Endothelial cell (in vitro differentiated cells): ENCODE measurements around the gene IREB2. TPM values are rescaled to one million over a fixed set of nuclear protein-coding genes. Genes with fewer than 3 reads are reported as not detected.

Source experiments
- DNase-seq: peaks from one replicate; pipeline ENCODE4 v3.0.0; 2021; ENCODE audit warnings: low spot score
- H3K27ac Mint-ChIP-seq: one replicate; pipeline ENCODE4 v1.8.0; 2021; ENCODE audit warnings: mixed read lengths, inconsistent platforms; ENCODE audit not compliant: unreplicated experiment
- H3K27me3 Mint-ChIP-seq: one replicate; pipeline ENCODE4 v1.8.0; 2021; ENCODE audit warnings: mild to moderate bottlenecking, moderate library complexity, mixed read lengths, inconsistent platforms; ENCODE audit not compliant: unreplicated experiment
- H3K36me3 Mint-ChIP-seq: one replicate; pipeline ENCODE4 v1.8.0; 2021; ENCODE audit warnings: mild to moderate bottlenecking, low read depth, mixed read lengths, inconsistent platforms; ENCODE audit not compliant: unreplicated experiment
- H3K4me1 Mint-ChIP-seq: one replicate; pipeline ENCODE4 v1.8.0; 2021; ENCODE audit warnings: mild to moderate bottlenecking, mixed read lengths, inconsistent platforms; ENCODE audit not compliant: unreplicated experiment
- H3K4me3 Mint-ChIP-seq: one replicate; pipeline ENCODE4 v1.8.0; 2021; ENCODE audit warnings: mild to moderate bottlenecking, mixed read lengths, inconsistent platforms; ENCODE audit not compliant: unreplicated experiment
- H3K9me3 Mint-ChIP-seq: one replicate; pipeline ENCODE4 v1.8.0; 2021; ENCODE audit warnings: mixed read lengths, inconsistent platforms; ENCODE audit not compliant: unreplicated experiment
- CTCF ChIP-seq: fragments of 200-600 bp; sonication (generic); IDR thresholded peaks from one replicate; pipeline ENCODE4 v1.5.0; 2021; ENCODE audit warnings: antibody characterized with exemption; ENCODE audit not compliant: unreplicated experiment
- total RNA-seq: library from RNA; stranded (reverse); fragmentation: NEBNext Ultra II Directional; extraction: Animal tissue kit (Norgen Biotek cat#: 25700); gene quantifications from one replicate; pipeline ENCODE4 v1.2.1, GENCODE V29; 2021; ENCODE audit not compliant: unreplicated experiment

Gene IREB2
- total RNA-seq, 1 donor from 2014 or later = 71.3 TPM

- TF ChIP-seq CTCF = no peak
- DNase-seq = no peak
- H3K4me3 Mint-ChIP-seq = no peak overlapping the region
- H3K9me3 Mint-ChIP-seq = no peaks in the 10 kb centered on the region
- H3K27me3 Mint-ChIP-seq = peaks cover 3% of the 10 kb centered on the region
- no peaks in the 10 kb centered on the region for H3K4me1 Mint-ChIP-seq
- H3K27ac Mint-ChIP-seq = peak overlapping the region; percentile 10
- peaks cover 34% of the 10 kb centered on the region for H3K36me3 Mint-ChIP-seq
Measured at GRCh38 chr15:78446551-78446950, 8.5 kb downstream of the IREB2 start.

GRCh38 chr15:78448441-78449219, 10.6 kb downstream of the IREB2 start:
- Mint-ChIP-seq H3K9me3 (no peaks in the 10 kb centered on the region), H3K27me3 (peaks cover 3% of the 10 kb centered on the region), H3K4me1 (peaks cover 13% of the 10 kb centered on the region), H3K36me3 (peaks cover 28% of the 10 kb centered on the region), H3K27ac (no peak overlapping the region), H3K4me3 (no peak overlapping the region)
- DNase-seq = no peak
- TF ChIP-seq CTCF = no peak

- Mint-ChIP-seq H3K27me3 (peaks cover 3% of the 10 kb centered on the region), H3K4me3 (no peak overlapping the region), H3K27ac (no peak overlapping the region), H3K9me3 (no peaks in the 10 kb centered on the region), H3K4me1 (peaks cover 17% of the 10 kb centered on the region), H3K36me3 (peaks cover 22% of the 10 kb centered on the region)
- no peak for DNase-seq
- TF ChIP-seq CTCF = no peak
Measured at GRCh38 chr15:78449220-78449999, 11.4 kb downstream of the IREB2 start.

- Mint-ChIP-seq H3K4me1 (peaks cover 25% of the 10 kb centered on the region), H3K4me3 (no peak overlapping the region), H3K27ac (no peak overlapping the region), H3K27me3 (peaks cover 5% of the 10 kb centered on the region), H3K9me3 (no peaks in the 10 kb centered on the region), H3K36me3 (peaks cover 21% of the 10 kb centered on the region)
- TF ChIP-seq CTCF = no peak
- DNase-seq = no peak
Measured at GRCh38 chr15:78450285-78450858, 12.4 kb downstream of the IREB2 start.
